HG03045 (cell line): Measurements from ENCODE around the gene TNIK.

Experiments used
- ATAC-seq: cut with Tn5 transposase; IDR thresholded peaks from one replicate; pipeline ENCODE4 v1.9.1; 2021; ENCODE audit warnings: mild to moderate bottlenecking, moderate library complexity; ENCODE audit not compliant: unreplicated experiment

The TNIK gene

DNA sequence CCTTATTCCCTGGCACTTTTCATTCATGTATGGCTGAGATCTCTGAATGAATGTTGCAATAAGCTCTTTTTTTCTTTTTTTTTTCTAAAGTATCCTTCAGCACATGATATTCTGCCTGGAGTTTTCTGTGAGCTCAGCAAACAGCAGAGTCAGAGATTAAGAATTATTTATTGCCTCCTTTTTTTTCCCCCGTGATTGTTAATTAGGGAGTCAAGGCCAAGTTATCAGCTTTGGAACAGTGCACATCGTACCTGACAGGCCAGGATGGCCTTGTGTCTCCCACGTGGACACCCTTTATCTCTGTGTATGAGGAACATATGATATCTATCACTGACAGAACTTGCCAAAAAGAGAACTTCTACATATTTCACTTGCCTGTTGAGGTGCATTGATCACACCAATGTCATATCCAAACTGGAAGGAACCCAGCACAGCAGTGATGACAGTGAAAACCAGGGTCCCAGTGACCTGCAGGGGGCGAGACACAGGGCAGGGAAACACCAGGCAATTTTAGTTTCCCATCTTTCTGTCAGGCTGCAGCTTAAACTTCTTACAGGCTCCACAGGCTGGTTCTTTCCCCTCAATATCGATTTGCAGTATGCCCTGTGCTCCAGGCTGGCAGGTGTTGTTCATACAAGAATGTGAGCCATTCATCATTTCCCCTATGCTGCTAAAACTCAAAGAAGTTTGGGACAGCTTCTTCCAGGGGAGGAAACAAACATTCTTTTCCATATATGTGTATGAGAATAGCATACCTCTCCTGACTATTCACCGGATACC is 441.9 kb downstream of the TNIK start:
- no peak for ATAC-seq

DNA sequence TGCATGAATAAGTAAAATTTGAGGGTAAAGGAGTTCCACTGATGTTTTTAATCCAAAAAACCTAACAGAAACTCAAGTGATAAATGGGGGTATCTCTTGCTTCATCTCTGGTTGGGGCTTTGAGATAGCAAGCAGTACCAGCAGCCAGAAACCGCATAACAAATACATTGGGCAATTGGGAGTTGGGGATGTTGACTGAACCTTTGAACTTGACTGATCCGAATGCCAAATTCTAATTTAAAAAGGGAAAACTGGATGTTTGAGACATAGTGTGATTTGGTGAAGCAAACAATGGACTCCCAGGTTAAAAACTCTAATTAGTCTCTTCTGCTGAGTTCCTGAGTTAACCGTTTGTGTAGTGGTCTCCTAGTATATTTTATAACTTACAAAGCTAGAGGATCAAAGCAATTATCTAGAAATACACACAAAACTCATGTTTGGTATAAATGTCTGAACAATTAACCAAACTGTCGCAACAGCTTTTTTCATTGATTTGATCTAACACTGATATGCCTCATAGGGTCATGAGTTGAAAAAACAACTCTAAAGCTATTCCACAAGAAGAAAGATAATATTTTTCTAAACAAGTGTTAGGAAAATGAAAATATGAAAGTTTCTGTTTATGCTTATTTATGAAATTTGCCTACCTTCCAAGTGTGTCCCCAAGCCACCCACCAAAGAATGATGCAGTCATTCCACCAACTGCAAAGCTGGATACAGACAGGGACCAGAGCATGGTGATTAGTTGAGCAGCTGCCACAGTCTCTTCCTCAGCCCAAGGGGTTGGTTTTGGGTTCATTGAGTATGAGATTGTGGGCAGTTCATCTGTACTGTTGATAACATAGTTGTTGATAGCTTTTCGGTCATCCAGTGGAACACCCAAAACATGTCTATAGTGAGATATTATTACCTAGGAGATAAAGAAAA is 446.1 kb downstream of the TNIK start:
- ATAC-seq = no peak

DNA sequence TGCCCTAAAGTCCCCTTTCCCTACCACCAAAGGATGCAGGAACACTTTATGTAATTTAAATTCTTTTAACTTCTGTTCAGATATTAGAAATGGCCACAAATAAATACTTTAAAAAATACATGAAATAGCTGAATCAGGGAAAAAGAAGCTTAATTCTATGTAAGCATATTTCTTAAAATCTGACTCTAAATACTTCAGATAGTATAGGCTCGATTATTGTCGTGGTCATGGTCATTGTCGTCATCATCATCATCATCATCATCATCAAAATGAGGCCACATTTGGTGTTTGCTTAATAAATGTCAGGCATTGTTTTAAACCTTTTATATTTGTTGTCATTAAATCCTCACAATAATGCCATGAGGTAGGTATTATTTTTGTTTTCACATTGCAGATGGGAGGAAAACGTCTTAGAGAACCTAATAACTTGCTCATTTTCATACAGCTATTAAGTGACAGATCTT is 448.3 kb downstream of the TNIK start:
- ATAC-seq = no peak
